H1 (cell line): Measurements from ENCODE around the gene ESR1. TPM values are rescaled to one million over a fixed set of nuclear protein-coding genes. Genes with fewer than 3 reads are reported as not detected.

Source experiments
- ASH2L ChIP-seq: fragments of 200-600, 300-600 bp; sonication (generic); IDR thresholded peaks from one replicate; pipeline ENCODE4 v1.7.1; 2017; ENCODE audit warnings: low read length
- CEBPB ChIP-seq: IDR thresholded peaks from 2 replicates; pipeline ENCODE4 v1.6.1; 2012; ENCODE audit warnings: low read depth, low read length
- CHD2 ChIP-seq: IDR thresholded peaks from 2 replicates; pipeline ENCODE4 v1.6.1; 2012; ENCODE audit warnings: low read length, improper control_type of control experiment
- CHD7 ChIP-seq: fragments of 300-600 bp; sonication (generic); IDR thresholded peaks from 2 replicates; pipeline ENCODE4 v1.7.1; 2012; ENCODE audit warnings: low read length, moderate library complexity, mild to moderate bottlenecking, inconsistent platforms; ENCODE audit not compliant: insufficient replicate concordance
- CTBP2 ChIP-seq: IDR thresholded peaks from 2 replicates; pipeline ENCODE4 v1.7.0; 2011; ENCODE audit warnings: borderline replicate concordance, mild to moderate bottlenecking, moderate library complexity, mixed read lengths, low read length; ENCODE audit not compliant: insufficient read depth, insufficient read length
- SP4 ChIP-seq: IDR thresholded peaks from 2 replicates; pipeline ENCODE4 v1.6.1; 2012; ENCODE audit warnings: low read length, inconsistent platforms
- polyA plus RNA-seq, 7 experiments: library from polyadenylated mRNA; depleted of rRNA in 3 of 7; stranded (reverse) in 5 of 7; unstranded in 2 of 7; fragments of >200 nt in 5 of 7; fragments of 200-250 nt in 2 of 7; gene quantifications; 1 replicate in 5 of 7; 2 replicates in 1 of 7; 4 replicates in 1 of 7; pipeline versions ENCODE4 v1.2.1 to v1.2.3, GENCODE V29; 2011 to 2013; ENCODE audit warnings: missing spikeins in 2 of 7, mixed read lengths in 2 of 7
- total RNA-seq: library from RNA; stranded (reverse); fragmentation: NEBNext Ultra II Directional; extraction: Animal tissue kit (Norgen Biotek cat#: 25700); gene quantifications from 2 replicates; pipeline ENCODE4 v1.2.1, GENCODE V29; 2021

The ESR1 gene
- total and polyA plus RNA-seq, 2 of the 8 experiments (the other 6 are each of a cell fraction or from before 2014, with no cell fraction given): 0.03 to 0.17 TPM

- TF ChIP-seq CHD7 (no peak), SP4 (no peak), CTBP2 (no peak), CHD2 (no peak), ASH2L (no peak), CEBPB (no peak)
Measured at GRCh38 chr6:152160346-152160745, 352.9 kb downstream of the ESR1 start (continued).
